Measurements from ENCODE around the gene ESRRB.

Gene ESRRB

GRCh38 chr14:76490735-76491134, 114.8 kb downstream of the ESRRB start:
- H3K4me3 ChIP-seq (ENCODE audit: low read depth in 1 of 2, low read length in 1 of 2), result no peak overlapping the region
- no peak for TF ChIP-seq CTCF (IDR thresholded peaks at IDR 0.05)
- no peaks in the 10 kb centered on the region for H3K9me3 ChIP-seq

GRCh38 chr14:76491172-76491930, 115.4 kb downstream of the ESRRB start:
- Histone ChIP-seq H3K9me3 (no peaks in the 10 kb centered on the region), H3K4me1 (ENCODE audit: control insufficient read depth in 1 of 2, insufficient read depth in 1 of 2, low read depth in 1 of 2, low read length in 1 of 2) (no peaks in the 10 kb centered on the region), H3K36me3 (no peaks in the 10 kb centered on the region), H3K27me3 (no peaks in the 10 kb centered on the region), H3K27ac (no peak overlapping the region), H3K4me3 (ENCODE audit: low read depth in 1 of 2, low read length in 1 of 2) (no peak overlapping the region)
- no peak for TF ChIP-seq CTCF (IDR thresholded peaks at IDR 0.05)

More at GRCh38 chr14:76490735-76491134, 114.8 kb downstream of the ESRRB start:
- H3K27ac ChIP-seq, result no peak overlapping the region
- no peaks in the 10 kb centered on the region for H3K4me1 ChIP-seq (ENCODE audit: control insufficient read depth in 1 of 2, insufficient read depth in 1 of 2, low read depth in 1 of 2, low read length in 1 of 2)
- H3K27me3 ChIP-seq, result no peaks in the 10 kb centered on the region
- H3K36me3 ChIP-seq, result no peaks in the 10 kb centered on the region

- no peak overlapping the region for H3K27ac ChIP-seq
- no peaks in the 10 kb centered on the region for H3K4me1 ChIP-seq (ENCODE audit: control insufficient read depth in 1 of 2, insufficient read depth in 1 of 2, low read depth in 1 of 2, low read length in 1 of 2)
- no peaks in the 10 kb centered on the region for H3K27me3 ChIP-seq
- TF ChIP-seq CTCF (IDR thresholded peaks at IDR 0.05), result no peak
- H3K9me3 ChIP-seq, result no peaks in the 10 kb centered on the region
- no peak overlapping the region for H3K4me3 ChIP-seq (ENCODE audit: low read depth in 1 of 2, low read length in 1 of 2)
- H3K36me3 ChIP-seq, result no peaks in the 10 kb centered on the region
These were observed 120.0 kb downstream of the ESRRB start for GRCh38 chr14:76495983-76496382.

- no peak for TF ChIP-seq CTCF (IDR thresholded peaks at IDR 0.05)
- Histone ChIP-seq H3K4me3 (ENCODE audit: low read depth in 1 of 2, low read length in 1 of 2) (no peak overlapping the region), H3K36me3 (no peaks in the 10 kb centered on the region), H3K27ac (no peak overlapping the region), H3K27me3 (no peaks in the 10 kb centered on the region), H3K9me3 (no peaks in the 10 kb centered on the region), H3K4me1 (ENCODE audit: control insufficient read depth in 1 of 2, insufficient read depth in 1 of 2, low read depth in 1 of 2, low read length in 1 of 2) (no peaks in the 10 kb centered on the region)
These were observed 120.7 kb downstream of the ESRRB start for GRCh38 chr14:76496595-76496994.

- no peaks in the 10 kb centered on the region for H3K27me3 ChIP-seq
- no peak overlapping the region for H3K27ac ChIP-seq
- H3K4me3 ChIP-seq (ENCODE audit: low read depth in 1 of 2, low read length in 1 of 2), result no peak overlapping the region
- no peaks in the 10 kb centered on the region for H3K9me3 ChIP-seq
- no peaks in the 10 kb centered on the region for H3K4me1 ChIP-seq (ENCODE audit: control insufficient read depth in 1 of 2, insufficient read depth in 1 of 2, low read depth in 1 of 2, low read length in 1 of 2)
- TF ChIP-seq CTCF (IDR thresholded peaks at IDR 0.05), result no peak
- H3K36me3 ChIP-seq, result no peaks in the 10 kb centered on the region
These were observed 121.9 kb downstream of the ESRRB start for GRCh38 chr14:76497550-76498462.
